Activated CD4-positive, alpha-beta T cell treated with anti-CD3 and anti-CD28 coated beads, Interleukin-2, Interleukin-4, amounts not matched to agents 100 ng/mL and 50 ng/mL, durations not matched to agents 16 hours and 8 hours (primary cell): ENCODE results near the gene KLF15.

Source experiments
- DNase-seq: peaks from one replicate; pipeline ENCODE4 v3.0.0-alpha.2; 2020; ENCODE audit warnings: low spot score

Gene KLF15

DNA sequence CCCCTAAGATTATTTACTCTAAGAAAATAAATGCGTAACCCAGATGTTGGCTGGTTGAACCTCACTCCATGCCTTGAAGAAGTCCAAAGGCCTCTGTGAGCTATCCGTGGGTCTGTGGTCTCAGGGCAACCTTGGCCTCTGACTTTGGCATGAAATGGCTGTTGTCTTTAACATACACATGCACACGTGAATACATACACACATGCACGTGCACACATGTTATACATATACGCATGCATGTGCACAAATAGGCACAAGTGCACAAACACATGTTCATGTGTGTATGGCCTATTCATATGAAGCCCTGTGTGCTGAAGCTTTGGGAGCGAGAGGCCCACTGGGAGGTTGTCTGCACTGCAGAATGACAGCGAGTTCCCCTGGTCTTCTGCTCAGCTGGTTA lies 50.8 kb downstream of the KLF15 start:
- no peak for DNase-seq

DNA sequence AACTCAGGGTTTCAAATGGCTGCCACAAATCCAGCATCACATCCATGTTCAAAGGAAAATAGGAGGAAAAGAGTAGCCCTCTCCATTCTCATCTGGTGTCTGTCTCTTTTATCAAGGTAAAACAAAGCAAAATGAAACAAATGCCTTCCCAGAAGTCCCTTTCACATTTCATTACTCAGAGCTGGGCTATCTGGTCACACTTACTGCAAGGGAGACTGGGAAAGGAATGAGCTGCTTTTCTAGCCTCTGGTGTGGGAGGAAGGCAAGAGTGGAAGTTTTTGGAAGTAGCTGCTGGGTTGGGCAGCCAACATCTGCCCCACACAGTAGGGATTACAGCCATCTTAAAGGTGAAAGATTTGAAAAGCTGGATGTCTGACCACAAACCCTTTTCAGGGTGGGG lies 51.8 kb downstream of the KLF15 start:
- DNase-seq, result no peak

DNA sequence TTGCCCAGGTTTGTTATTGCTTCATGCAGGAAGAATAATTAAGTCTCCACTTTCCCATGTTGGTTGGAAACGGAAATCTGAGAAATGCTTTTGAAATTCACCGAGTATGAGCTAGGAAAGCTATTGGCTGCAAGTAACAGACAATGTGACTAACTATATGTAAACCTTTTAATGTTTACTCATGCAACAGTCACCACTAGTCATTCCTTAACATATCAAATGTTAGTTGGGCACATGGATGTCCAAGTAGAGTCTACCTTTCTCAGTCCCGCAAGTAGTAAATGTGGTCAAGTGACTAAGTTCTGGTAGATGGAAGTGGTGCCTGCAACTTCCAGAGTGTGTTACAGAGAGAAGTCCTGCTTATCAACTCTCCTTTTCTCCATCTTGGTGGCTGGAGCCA lies 52.5 kb downstream of the KLF15 start:
- no peak for DNase-seq

DNA sequence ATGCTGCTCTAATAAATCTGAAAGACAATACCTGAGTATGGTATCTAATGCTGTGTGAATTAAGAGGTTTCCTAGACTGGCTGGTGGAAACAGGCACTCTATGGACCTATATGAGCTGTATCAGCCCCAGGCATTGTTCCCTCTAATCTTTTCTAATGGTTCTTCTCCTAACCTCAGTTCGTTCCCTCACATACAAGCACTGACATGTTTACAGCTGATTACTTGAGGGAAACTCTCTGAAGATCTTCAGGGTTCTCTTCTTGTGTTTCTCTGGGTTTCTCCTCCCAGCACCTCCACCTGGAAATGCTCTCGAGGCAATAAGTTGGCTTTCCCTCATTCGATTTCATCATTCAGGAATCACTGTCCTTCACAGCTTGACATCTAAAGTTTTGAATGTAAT lies 52.9 kb downstream of the KLF15 start:
- no peak for DNase-seq

DNA sequence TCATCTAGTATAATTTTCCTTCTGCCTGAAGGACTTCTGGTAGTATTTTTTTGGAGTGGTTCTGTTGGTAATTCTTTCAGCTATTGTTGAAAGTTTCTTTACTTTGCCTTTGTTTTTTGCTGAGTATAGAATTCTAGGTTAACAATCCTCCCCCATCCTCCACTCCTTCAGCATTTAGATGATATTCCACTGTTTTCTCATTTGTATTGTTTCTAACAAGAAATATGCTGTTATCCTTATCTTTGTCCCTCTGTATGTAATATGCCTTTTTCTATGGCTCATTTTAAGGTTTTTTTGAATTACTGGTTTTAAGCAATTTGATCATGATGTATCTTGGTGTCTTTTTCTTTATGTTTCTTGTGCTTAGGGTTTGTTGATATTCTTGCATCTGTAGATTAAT lies 53.9 kb downstream of the KLF15 start:
- DNase-seq, result no peak

DNA sequence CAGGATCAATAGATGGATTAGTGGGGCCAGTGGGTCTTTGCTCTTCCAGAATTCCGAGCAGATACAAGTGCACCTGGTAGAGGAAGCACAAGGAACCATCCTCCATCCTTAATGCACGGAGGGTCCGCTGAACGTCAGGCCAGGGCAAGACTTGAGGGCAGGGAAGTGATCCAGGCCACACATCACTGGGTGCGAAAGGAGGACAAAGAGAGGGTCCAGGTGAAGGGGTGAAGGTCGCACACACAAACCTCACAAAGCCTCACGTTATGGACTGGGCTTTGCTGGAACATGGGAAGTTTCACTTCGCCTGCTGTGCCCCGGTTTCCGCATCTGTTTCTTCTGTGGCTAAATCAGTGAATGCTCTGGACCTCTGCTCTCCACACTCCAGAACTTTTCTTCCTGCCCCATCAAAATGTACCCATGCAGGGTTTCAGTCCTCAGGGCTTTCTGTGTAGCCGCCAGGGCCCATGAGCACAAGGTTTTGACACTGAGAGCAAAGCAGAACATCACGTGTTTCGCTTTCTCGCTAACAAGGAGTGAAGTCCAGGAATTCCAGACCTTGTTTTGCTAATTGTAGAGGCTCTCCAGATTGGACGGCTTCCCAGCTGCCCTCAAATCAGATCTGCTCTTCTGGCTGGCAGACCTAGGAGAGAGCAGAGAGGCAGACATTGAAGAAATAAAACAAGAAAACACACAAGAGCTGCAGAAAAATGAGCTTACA lies 56.3 kb downstream of the KLF15 start:
- DNase-seq, result no peak

DNA sequence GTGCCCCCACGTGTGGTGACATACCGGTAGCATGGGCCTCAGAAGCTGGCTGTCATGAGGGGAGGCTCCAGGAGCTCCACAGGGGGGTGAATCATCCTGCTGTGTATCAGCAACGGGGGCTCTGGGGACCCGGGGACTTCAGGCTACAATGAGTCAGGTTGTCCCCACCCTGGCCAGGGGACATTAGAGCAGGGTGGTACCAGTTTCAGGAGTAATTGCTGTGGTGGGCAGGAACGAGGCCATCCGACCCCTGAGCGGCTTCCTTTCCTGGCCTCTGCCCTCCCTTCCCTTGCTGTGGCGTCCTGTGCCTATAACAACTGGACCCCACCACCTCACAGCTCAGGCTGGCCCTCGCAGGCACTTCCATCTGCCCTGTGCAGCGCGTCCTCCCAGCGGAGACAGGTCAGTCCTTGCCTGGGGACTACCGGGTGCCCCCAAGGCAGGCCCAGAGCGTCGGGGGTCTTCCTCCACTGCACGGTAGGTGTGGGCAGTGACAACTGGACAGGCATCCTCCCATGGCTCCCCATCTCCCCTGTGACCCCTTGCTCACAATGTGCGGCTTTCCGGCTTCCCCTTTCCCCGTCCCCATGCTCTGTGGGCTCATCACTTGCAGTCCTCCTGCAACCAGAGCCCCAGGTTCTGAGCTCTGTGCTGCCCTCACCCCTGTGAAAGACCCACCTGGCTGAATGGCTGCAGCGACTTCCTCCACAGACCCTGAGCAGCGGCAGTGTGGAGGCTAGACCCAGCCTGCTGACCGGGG lies 57.0 kb downstream of the KLF15 start:
- no peak for DNase-seq

DNA sequence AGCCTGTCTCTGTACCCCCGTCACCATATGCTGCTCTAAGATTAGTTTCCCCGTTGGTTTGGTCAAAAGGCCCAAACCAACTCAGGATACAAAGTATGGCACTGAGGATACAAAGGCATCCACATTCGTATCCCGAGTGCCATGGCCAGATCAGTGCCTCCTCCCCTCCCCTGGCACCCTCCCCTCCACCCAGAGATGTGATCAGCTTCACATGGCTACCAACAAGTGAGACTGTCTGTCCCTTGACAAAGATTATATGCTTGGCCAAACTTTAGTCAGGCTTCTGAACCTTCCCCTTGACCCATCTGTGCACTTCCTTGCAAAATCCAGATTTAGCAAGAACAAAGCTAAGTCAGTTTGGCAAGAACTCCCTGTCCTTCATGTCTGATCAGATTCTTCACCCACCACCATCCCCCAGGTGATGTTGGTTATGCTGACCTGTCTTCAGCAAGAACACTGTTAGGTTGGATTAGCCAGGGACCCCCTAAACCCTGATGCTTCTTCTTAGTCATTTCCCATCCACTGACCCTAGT lies 61.7 kb downstream of the KLF15 start:
- DNase-seq, result no peak

DNA sequence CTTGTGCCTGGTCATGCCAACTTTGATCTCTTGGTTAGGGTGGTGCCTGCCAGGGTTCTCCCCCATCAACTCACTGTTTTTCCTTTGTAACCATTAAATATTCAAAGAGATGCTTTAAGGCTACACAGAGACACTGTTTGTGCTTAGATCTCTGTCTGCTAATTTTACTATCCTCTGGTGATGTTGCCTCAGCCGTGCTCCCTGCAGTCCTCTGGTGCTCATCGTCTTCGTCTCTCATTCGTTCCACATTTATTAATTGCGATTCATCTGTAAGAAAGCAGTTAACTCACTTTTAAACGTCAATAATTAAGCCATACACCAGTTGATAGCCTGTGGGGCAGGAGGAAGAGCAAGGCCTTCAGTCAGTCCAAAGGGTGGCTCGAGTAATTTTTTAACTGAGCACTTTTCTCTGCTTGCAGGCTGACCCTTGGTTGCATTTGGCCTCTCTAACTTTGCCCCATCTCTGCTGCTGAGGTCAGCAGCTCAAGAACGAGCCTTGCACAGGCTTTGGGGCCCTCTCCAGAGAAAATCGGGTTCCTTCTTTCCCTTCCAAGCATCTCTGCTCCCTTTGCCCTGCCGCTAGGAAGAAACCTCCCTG lies 62.9 kb downstream of the KLF15 start:
- no peak for DNase-seq

DNA sequence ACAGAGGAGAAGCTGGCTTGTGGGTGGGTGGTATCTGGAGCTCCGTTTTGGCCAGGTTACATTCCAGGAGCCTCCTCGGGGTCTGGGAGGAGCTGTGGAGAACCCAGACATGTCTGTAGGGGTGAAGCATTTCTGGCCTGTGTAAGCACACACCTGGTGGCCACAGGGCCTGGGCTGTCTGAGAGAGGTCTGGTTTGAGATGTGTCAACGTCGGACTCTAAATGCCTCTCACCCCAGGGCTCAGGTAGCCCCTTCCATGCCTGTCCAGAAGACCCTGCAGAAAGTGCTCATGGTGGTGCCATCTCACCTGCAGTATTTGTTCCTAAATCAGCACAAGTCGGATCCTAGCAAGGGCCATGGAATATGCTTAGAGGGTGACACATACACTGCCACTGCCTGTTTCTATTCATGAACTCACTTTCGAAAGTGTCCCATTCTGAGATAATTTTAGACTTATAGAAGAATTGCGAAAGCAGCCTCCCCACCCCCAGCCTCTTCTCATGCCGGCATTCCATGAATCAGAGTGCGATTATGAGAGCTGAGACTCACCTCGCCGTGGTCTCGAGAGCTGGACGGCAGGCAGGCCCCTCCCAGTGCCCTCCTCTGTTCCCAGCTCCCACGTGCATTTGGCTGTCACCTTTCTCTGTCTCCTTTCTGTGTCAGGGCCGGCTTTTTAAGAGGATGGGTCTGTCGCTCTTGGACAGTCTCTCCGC lies 63.7 kb downstream of the KLF15 start:
- no peak for DNase-seq
